Upper lobe of left lung (tissue), 6 donors: ENCODE measurements around the gene BRCA2. TPM values are rescaled to one million over a fixed set of nuclear protein-coding genes. Genes with fewer than 3 reads are reported as not detected.

ENCODE experiments used
- ATAC-seq, 2 donors: fragments of 200-7000 bp; cut with Tn5 transposase; one replicate each; pipeline ENCODE4 v1.9.1; 2022; ENCODE audit warnings: mild to moderate bottlenecking in 2 of 2, moderate library complexity in 2 of 2; ENCODE audit not compliant: low FRiP score in 2 of 2
- DNase-seq, 2 donors: peaks; one replicate each; pipeline ENCODE4 v3.0.0-alpha.2; 2019 to 2020
- H3K27ac ChIP-seq, 4 donors: fragments of 200-600 bp; sonication (generic); one replicate each; pipeline ENCODE4 v1.5.1; 2016 to 2019
- H3K27me3 ChIP-seq, 4 donors: fragments of 200-600 bp; sonication (generic); one replicate each; pipeline ENCODE4 v1.5.1; 2017 to 2019
- H3K36me3 ChIP-seq, 4 donors: fragments of 200-600 bp; sonication (generic); one replicate each; pipeline ENCODE4 v1.5.1; 2016 to 2019
- H3K4me1 ChIP-seq, 4 donors: fragments of 200-600 bp; sonication (generic); one replicate each; pipeline ENCODE4 v1.5.1; 2018 to 2019
- H3K4me3 ChIP-seq, 4 donors: fragments of 200-600 bp; sonication (generic); one replicate each; pipeline ENCODE4 v1.5.1; 2017 to 2019; ENCODE audit warnings: mild to moderate bottlenecking in 2 of 4, moderate library complexity in 1 of 4
- H3K9me3 ChIP-seq, 4 donors: fragments of 200-600 bp; sonication (generic); one replicate each; pipeline ENCODE4 v1.5.1; 2018 to 2019
- CTCF ChIP-seq, 6 experiments: fragments of 450-650 bp in 4 of 6; fragments of 200-600 bp in 2 of 6; sonication (generic) in 2 of 6; IDR thresholded peaks; one replicate each; pipeline ENCODE4 v1.5.1; 2016 to 2019; ENCODE audit warnings: antibody characterized with exemption in 6 of 6
- EP300 ChIP-seq, 4 donors: sonication (generic); formaldehyde crosslinking; IDR thresholded peaks; one replicate each; pipeline ENCODE4 v1.5.1; 2017; ENCODE audit warnings: antibody characterized with exemption in 4 of 4, control low read depth in 2 of 4
- POLR2A ChIP-seq, 4 donors: fragments of 450-650 bp; IDR thresholded peaks; one replicate each; pipeline ENCODE4 v1.5.1; 2016 to 2017; ENCODE audit warnings: antibody characterized with exemption in 4 of 4, mild to moderate bottlenecking in 2 of 4
- POLR2AphosphoS5 ChIP-seq, 2 donors: sonication (generic); formaldehyde crosslinking; IDR thresholded peaks; one replicate each; pipeline ENCODE4 v1.5.1; 2017; ENCODE audit warnings: antibody characterized with exemption in 2 of 2
- whole genome bisulfite sequencing, 2 donors: methylation state at CpG; one replicate each; pipeline ENCODE4 v1.1.5; 2017 to 2018; 5-methylcytosine and 5-hydroxymethylcytosine counted together
- total RNA-seq, 6 donors: library from RNA; depleted of rRNA in 4 of 6; stranded (reverse); fragments of >200 nt in 4 of 6; gene quantifications; one replicate each; pipeline versions ENCODE4 v1.1.0 to v1.2.1, GENCODE V29; 2016 to 2021
- donor health status: DM: no; HTN: no; CAD: no; lungs with moderate emphysema.
- donor health status: DM: no; HTN: yes; CAD: no; lungs with severe emphysema.

Gene BRCA2
- total RNA-seq, 6 donors from 2014 or later, result 2.6 to 9.4 (median 3.8) TPM

DNA sequence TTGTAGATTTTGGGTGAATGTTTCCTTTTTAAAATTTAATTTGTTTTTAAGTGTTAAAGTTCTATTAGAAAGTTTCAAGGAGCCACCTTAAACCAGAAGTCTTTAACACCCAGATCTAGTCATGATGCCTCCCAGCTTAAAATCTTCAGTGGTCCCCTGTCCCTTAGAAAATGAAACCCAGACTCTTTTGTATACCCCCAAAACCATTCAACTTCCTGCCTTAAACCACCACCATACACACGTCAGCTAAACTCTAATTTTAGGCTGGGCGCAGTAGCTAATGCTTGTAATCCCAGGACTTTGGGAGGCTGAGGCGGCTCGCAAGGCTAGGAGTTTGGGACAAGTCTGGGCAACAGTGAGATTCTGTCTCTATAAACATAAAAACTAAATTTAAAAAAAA lies 74.7 kb downstream of the BRCA2 start:
- Histone ChIP-seq H3K4me1 (no peaks in the 10 kb centered on the region), H3K27ac (no peak overlapping the region), H3K9me3 (no peaks in the 10 kb centered on the region), H3K4me3 (no peak overlapping the region), H3K36me3 (no peaks in the 10 kb centered on the region), H3K27me3 (no peaks in the 10 kb centered on the region)
- no peak for DNase-seq
- ATAC-seq, result no peak
- no peak for TF ChIP-seq POLR2AphosphoS5 (IDR thresholded peaks at IDR 0.05)
- no peak for TF ChIP-seq POLR2A (IDR thresholded peaks at IDR 0.05)
- TF ChIP-seq EP300 (IDR thresholded peaks at IDR 0.05), result no peak
- no peak for TF ChIP-seq CTCF (IDR thresholded peaks at IDR 0.05)
- 85 to 91% methylated on average over 4 of the region's 4 CpGs for WGBS, 2 donors

- no peak for ATAC-seq
Measured at GRCh38 chr13:32390484-32390883, 75.2 kb downstream of the BRCA2 start.

DNA sequence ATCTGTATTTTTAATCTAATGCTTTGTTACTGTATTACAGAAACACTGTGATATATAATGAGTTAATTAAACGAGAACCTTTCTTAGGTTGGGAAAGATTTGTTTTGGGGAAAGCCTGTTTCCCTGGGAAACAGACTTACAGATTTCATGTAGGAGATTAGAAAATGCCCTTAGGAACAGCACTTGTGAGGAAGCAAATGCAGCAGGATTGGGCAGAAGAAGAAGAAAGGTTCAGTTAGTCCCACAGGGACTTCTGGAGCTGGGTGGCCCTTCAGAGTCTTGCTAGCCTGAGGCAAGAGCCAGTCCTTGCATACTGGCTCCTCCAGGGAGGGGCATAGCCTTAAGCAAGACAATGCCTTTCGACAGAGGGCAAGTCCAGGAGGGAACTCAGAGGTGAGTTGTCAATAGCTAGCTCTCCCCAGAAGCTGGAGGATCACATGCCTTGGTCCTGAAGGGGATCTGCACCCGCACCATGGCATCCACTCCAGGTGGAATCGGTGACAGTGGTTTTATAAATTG lies 75.9 kb downstream of the BRCA2 start:
- ATAC-seq, result no peak
- 72 to 83% methylated on average over 4 of the region's 4 CpGs for WGBS, 2 donors
- Histone ChIP-seq H3K4me3 (no peak overlapping the region), H3K27me3 (no peaks in the 10 kb centered on the region), H3K36me3 (no peaks in the 10 kb centered on the region), H3K9me3 (no peaks in the 10 kb centered on the region), H3K27ac (no peak overlapping the region), H3K4me1 (no peaks in the 10 kb centered on the region)
- no peak for TF ChIP-seq CTCF (IDR thresholded peaks at IDR 0.05)
- TF ChIP-seq POLR2AphosphoS5 (IDR thresholded peaks at IDR 0.05), result no peak
- TF ChIP-seq EP300 (IDR thresholded peaks at IDR 0.05), result no peak
- no peak for TF ChIP-seq POLR2A (IDR thresholded peaks at IDR 0.05)
- no peak for DNase-seq

More at GRCh38 chr13:32390484-32390883, 75.2 kb downstream of the BRCA2 start:
- Histone ChIP-seq H3K27me3 (no peaks in the 10 kb centered on the region), H3K4me1 (no peaks in the 10 kb centered on the region), H3K9me3 (no peaks in the 10 kb centered on the region), H3K36me3 (no peaks in the 10 kb centered on the region), H3K27ac (no peak overlapping the region), H3K4me3 (no peak overlapping the region)
- WGBS, 2 donors, result 92 to 93% methylated on average over 1 of the region's 1 CpG
- TF ChIP-seq POLR2AphosphoS5 (IDR thresholded peaks at IDR 0.05) (no peak), POLR2A (IDR thresholded peaks at IDR 0.05) (no peak), CTCF (IDR thresholded peaks at IDR 0.05) (no peak), EP300 (IDR thresholded peaks at IDR 0.05) (no peak)
- no peak for DNase-seq

GRCh38 chr13:32403108-32403507 lies 87.8 kb downstream of the BRCA2 start:
- no peaks in the 10 kb centered on the region for H3K27me3 ChIP-seq
- H3K4me3 ChIP-seq, result no peak overlapping the region
- no peaks in the 10 kb centered on the region for H3K4me1 ChIP-seq
- 96 to 98% methylated on average over 4 of the region's 4 CpGs for WGBS, 2 donors
- H3K9me3 ChIP-seq, result no peaks in the 10 kb centered on the region
- H3K27ac ChIP-seq, result no peak overlapping the region
- no peak for DNase-seq
- TF ChIP-seq POLR2A (IDR thresholded peaks at IDR 0.05), result no peak
- TF ChIP-seq CTCF (IDR thresholded peaks at IDR 0.05), result no peak
- TF ChIP-seq EP300 (IDR thresholded peaks at IDR 0.05), result no peak
- peaks cover 0 to 51% (median 10%) of the 10 kb centered on the region in 4 donors for H3K36me3 ChIP-seq
- ATAC-seq, result no peak

DNA sequence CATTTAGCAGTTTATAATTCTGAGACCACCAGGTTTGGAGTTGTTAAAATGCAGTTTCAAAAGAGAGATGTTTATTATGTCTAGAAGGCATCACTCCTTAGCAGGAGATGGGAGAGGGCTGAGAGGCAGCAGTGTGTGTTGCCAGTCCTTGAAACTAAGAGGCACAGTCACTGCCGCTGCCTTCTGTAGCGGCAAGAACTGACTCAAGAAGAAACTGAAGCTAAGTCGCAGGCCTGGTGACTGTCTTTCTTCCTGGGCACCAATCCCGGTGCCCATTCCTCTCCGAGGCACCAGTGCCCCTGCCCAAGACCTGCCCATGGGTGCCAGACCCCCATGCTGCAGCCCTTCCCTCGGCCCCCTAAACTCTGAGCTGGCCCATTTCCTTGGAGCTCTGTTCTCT lies 92.5 kb downstream of the BRCA2 start:
- TF ChIP-seq EP300 (IDR thresholded peaks at IDR 0.05) (no peak), CTCF (IDR thresholded peaks at IDR 0.05) (no peak), POLR2A (IDR thresholded peaks at IDR 0.05) (no peak), POLR2AphosphoS5 (IDR thresholded peaks at IDR 0.05) (no peak)
- Histone ChIP-seq H3K27me3 (no peaks in the 10 kb centered on the region), H3K4me1 (peaks cover 6 to 10% (median 9%) of the 10 kb centered on the region in 4 donors), H3K27ac (no peak overlapping the region), H3K36me3 (peaks cover 0 to 37% (median 5%) of the 10 kb centered on the region in 4 donors), H3K4me3 (no peak overlapping the region), H3K9me3 (no peaks in the 10 kb centered on the region)
- DNase-seq, result no peak
- ATAC-seq, result no peak
- WGBS, 2 donors, result 95 to 98% methylated on average over 6 of the region's 6 CpGs
